Neural cell (in vitro differentiated cells): ENCODE measurements around the gene TNNT3.

Experiments
- EP300 ChIP-seq: fragments of 450-650 bp; conservative IDR thresholded peaks from 2 replicates; pipeline ENCODE4 v1.6.1; 2014; ENCODE audit warnings: antibody characterized with exemption, mild to moderate bottlenecking, moderate library complexity; ENCODE audit not compliant: poor library complexity, severe bottlenecking
- TAF1 ChIP-seq: IDR thresholded peaks from 2 replicates; pipeline ENCODE4 v1.6.1; 2012; ENCODE audit warnings: low read depth

DNA sequence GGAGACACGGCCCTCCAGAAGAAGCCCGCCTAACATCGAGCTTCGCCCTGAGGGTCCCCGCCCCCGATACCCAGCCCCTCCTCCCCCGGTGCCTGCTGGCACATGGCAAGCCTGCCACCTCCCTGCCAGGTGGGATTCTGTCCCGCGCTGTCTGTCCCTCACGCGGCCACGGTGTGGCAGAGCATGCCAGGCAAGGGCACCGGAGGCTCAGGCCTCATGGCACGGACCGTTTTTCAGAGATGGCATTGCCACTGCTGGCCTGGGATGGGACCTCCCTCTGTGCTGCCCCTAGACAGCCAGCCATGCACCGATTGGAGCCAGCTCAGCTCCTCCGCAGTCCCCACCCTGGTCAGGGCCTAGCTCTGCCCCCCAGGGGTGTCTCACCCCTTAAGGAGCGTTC, 47.0 kb downstream of the TNNT3 start:
- no peak for TF ChIP-seq EP300
- TF ChIP-seq TAF1, result no peak
